ENCODE data around the gene COG5. TPM values are rescaled to one million over a fixed set of nuclear protein-coding genes. Genes with fewer than 3 reads are reported as not detected.

Gene COG5
- total and polyA plus RNA-seq, 9 of the 15 experiments (the other 6 are each of a cell fraction or from before 2014, with no cell fraction given) = 15.3 to 75.1 (median 56.4) TPM

- TF ChIP-seq, protein P1, sequence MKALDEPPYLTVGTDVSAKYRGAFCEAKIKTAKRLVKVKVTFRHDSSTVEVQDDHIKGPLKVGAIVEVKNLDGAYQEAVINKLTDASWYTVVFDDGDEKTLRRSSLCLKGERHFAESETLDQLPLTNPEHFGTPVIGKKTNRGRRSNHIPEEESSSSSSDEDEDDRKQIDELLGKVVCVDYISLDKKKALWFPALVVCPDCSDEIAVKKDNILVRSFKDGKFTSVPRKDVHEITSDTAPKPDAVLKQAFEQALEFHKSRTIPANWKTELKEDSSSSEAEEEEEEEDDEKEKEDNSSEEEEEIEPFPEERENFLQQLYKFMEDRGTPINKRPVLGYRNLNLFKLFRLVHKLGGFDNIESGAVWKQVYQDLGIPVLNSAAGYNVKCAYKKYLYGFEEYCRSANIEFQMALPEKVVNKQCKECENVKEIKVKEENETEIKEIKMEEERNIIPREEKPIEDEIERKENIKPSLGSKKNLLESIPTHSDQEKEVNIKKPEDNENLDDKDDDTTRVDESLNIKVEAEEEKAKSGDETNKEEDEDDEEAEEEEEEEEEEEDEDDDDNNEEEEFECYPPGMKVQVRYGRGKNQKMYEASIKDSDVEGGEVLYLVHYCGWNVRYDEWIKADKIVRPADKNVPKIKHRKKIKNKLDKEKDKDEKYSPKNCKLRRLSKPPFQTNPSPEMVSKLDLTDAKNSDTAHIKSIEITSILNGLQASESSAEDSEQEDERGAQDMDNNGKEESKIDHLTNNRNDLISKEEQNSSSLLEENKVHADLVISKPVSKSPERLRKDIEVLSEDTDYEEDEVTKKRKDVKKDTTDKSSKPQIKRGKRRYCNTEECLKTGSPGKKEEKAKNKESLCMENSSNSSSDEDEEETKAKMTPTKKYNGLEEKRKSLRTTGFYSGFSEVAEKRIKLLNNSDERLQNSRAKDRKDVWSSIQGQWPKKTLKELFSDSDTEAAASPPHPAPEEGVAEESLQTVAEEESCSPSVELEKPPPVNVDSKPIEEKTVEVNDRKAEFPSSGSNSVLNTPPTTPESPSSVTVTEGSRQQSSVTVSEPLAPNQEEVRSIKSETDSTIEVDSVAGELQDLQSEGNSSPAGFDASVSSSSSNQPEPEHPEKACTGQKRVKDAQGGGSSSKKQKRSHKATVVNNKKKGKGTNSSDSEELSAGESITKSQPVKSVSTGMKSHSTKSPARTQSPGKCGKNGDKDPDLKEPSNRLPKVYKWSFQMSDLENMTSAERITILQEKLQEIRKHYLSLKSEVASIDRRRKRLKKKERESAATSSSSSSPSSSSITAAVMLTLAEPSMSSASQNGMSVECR (CRISPR knock-in tag; IDR thresholded peaks at IDR 0.05) = no peak
- TF ChIP-seq FOXJ2 (tag; IDR thresholded peaks at IDR 0.05) = 0 out of 2 replicates have a peak, but pooled peaks have one; percentile 23
- no peak for TF ChIP-seq ESRRB (CRISPR knock-in tag; IDR thresholded peaks at IDR 0.05; ENCODE audit: borderline replicate concordance)
These were observed 383.3 kb downstream of the COG5 start (continued) for GRCh38 chr7:107180378-107180777.

DNA sequence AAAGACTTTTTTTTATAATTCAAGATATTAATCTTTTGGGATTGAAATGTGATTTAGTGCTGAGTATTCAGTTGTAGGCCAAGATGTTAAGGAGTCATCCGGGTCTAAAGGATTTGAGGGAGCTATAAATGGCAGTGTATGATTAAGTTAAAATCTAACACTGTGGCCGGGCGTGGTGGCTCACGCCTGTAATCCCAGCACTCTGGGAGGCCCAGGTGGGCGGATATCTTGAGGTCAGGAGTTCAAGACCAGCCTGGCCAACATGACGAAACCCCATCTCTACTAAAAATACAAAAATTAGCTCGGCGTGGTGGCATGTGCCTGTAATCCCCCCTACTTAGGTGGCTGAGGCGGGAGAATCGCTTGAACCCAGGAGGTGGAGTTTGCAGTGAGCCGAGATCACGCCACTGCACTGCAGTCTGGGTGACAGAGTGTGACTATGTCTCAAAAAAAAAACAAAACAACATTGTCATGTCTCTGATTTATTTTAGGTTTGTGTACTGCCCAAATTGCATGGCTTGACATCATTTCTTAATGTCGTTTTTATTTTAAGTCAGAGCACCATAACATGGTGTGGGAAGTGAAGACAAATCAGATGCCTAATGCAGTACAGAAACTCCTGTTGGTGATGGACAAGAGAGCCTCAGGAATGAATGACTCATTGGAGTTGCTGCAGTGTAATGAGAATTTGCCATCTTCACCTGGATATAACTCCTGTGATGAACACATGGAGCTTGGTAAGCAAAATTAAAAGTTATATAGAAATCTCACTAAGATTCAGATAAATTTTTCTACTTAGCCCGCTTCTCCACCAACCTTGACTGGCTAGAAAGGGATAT, 384.2 kb downstream of the COG5 start:
- Histone ChIP-seq H3K4me1 (replicated peaks in 1 of 2; ENCODE audit: control insufficient read depth in 2 of 2, insufficient read depth in 2 of 2, low read length in 2 of 2) (peaks cover 0 to 6% of the 10 kb centered on the region in 2 experiments; a peak in 2 of 5 replicates), H3K9me1 (ENCODE audit: control insufficient read depth, insufficient read depth, low read length) (no peaks in the 10 kb centered on the region), H3K27ac (ENCODE audit: extremely low read depth, low read depth, low read length) (no peak overlapping the region), H3K9ac (ENCODE audit: insufficient read depth in 1 of 2, low read depth in 2 of 2, low read length in 2 of 2) (no peak overlapping the region), H4K20me1 (replicated peaks; ENCODE audit: control insufficient read depth, insufficient read depth, low read length) (no peaks in the 10 kb centered on the region), H3K79me2 (ENCODE audit: control insufficient read depth, insufficient read depth, low read length) (peaks cover 23% of the 10 kb centered on the region; the same call in 2 of the 3 replicates), H3K27me3 (ENCODE audit: control insufficient read depth in 2 of 2, insufficient read depth in 2 of 2, low read length in 2 of 2) (no peaks in the 10 kb centered on the region), H3K36me3 (ENCODE audit: control insufficient read depth, insufficient read depth, low read length) (peaks cover 30% of the 10 kb centered on the region; the same call in 2 of the 3 replicates), H2AFZ (ENCODE audit: low read depth, low read length) (no peak overlapping the region), H3K4me2 (ENCODE audit: insufficient read depth, low read length) (no peak overlapping the region), H3K9me3 (replicated peaks; ENCODE audit: control insufficient read depth, insufficient read depth, low read depth, low read length) (no peaks in the 10 kb centered on the region), H3K4me3 (no peak overlapping the region)
- intact Hi-C loops (cut with micrococcal nuclease) = no loop called here
- ATAC-seq = peak; percentile 34
- ChIA-PET POLR2A (interaction anchor here (0.7 to 3.1 kb wide), 6 partner anchors 8 to 202 kb away, joined by 3 to 35 read pairs (median 4); partner anchors contain the start of gene HBP1), CTCF (ENCODE audit: low intra/inter-chr PET ratio) (no interaction called here)
- in situ Hi-C loops (cut with MboI) = no loop called here
- 59% methylated on average over 14 of the region's 14 CpGs for WGBS (ENCODE audit: insufficient coverage, low coverage, missing lambda C conversion rate)
- DNase-seq (ENCODE audit: extremely low read depth in 1 of 4, low spot score in 3 of 4) = peak in 2 of 4 experiments; percentile 27 to 39
- no TSS peak for BruUV-seq (replicated peaks)
- FAIRE-seq = peak; percentile 29
- TF ChIP-seq CEBPG (CRISPR knock-in tag; IDR thresholded peaks at IDR 0.05) (0 out of 2 replicates have a peak, but pooled peaks have one; percentile 12), CEBPG (tag; conservative IDR thresholded peaks at IDR 0.05 in 1 of 2, IDR thresholded peaks at IDR 0.05 in 1 of 2) (no peak), KAT2B (IDR thresholded peaks at IDR 0.05; ENCODE audit: low read depth, low read length) (no peak), ZNF354B (CRISPR knock-in tag; IDR thresholded peaks at IDR 0.05) (no peak), TRIM24 (IDR thresholded peaks at IDR 0.05) (peak; percentile 48 to 50; a peak in 1 of 4 replicates), KDM1A (IDR thresholded peaks at IDR 0.05) (peak; percentile 65 to 67; a peak in 3 of 4 replicates), NR2C1 (IDR thresholded peaks at IDR 0.05) (peak; percentile 34; the same call in 1 of the 2 replicates), NR2C1 (tag; IDR thresholded peaks at IDR 0.05) (no peak), CC2D1A (IDR thresholded peaks at IDR 0.05) (peak; percentile 50; the same call in 1 of the 2 replicates), ZNF253 (CRISPR knock-in tag; conservative IDR thresholded peaks at IDR 0.05) (0 out of 2 replicates have a peak, but pooled peaks have one; percentile 35), RHOXF2B (CRISPR knock-in tag; conservative IDR thresholded peaks at IDR 0.05) (no peak), ZNF24 (IDR thresholded peaks at IDR 0.05) (no peak), EGR1 (conservative IDR thresholded peaks at IDR 0.05) (peak; percentile 87), KAT7 (CRISPR knock-in tag; IDR thresholded peaks at IDR 0.05; ENCODE audit: borderline replicate concordance) (no peak), MEIS2 (IDR thresholded peaks at IDR 0.05; ENCODE audit: partially characterized antibody) (peak; percentile 6), DPF2 (IDR thresholded peaks at IDR 0.05) (0 out of 2 replicates have a peak, but pooled peaks have one; percentile 23)
